WTC11 (cell line): ENCODE results near the gene VSTM2L. TPM values are rescaled to one million over a fixed set of nuclear protein-coding genes. Genes with fewer than 3 reads are reported as not detected.

ENCODE experiments used
- ATAC-seq: fragments of 200-7000 bp; cut with Tn5 transposase; 2 replicates; pipeline ENCODE4 v1.10.0; 2021; ENCODE audit warnings: mild to moderate bottlenecking, moderate library complexity
- CTCF ChIA-PET: fragments of 300-600 bp; sonication (Branson Sonifier 250); formaldehyde crosslinking; loops from one replicate; lab custom pipeline; 2021; ENCODE audit warnings: antibody characterized with exemption; lab: Charles Lee
- POLR2A ChIA-PET: fragments of 350-600 bp; sonication (Branson Sonifier 250); formaldehyde crosslinking; loops from one replicate; lab custom pipeline; 2021; ENCODE audit warnings: antibody characterized with exemption; lab: Charles Lee
- DNase-seq: peaks from one replicate; pipeline ENCODE4 v3.0.0; 2021; ENCODE audit warnings: low spot score
- H3K27ac Mint-ChIP-seq: 2 replicates; pipeline ENCODE4 v1.8.0; 2021; ENCODE audit warnings: mixed read lengths
- H3K27me3 Mint-ChIP-seq: 2 replicates; pipeline ENCODE4 v1.8.0; 2021; ENCODE audit warnings: low read depth, mild to moderate bottlenecking, moderate library complexity, mixed read lengths
- H3K36me3 Mint-ChIP-seq: 2 replicates; pipeline ENCODE4 v1.8.0; 2021; ENCODE audit warnings: mixed read lengths
- H3K4me1 Mint-ChIP-seq: 2 replicates; pipeline ENCODE4 v1.8.0; 2022; ENCODE audit warnings: mixed read lengths
- H3K4me3 Mint-ChIP-seq: 2 replicates; pipeline ENCODE4 v1.8.0; 2021; ENCODE audit warnings: mild to moderate bottlenecking, moderate library complexity, mixed read lengths
- H3K9me3 Mint-ChIP-seq: 2 replicates; pipeline ENCODE4 v1.8.0; 2021; ENCODE audit warnings: mixed read lengths
- ATF1 ChIP-seq: sonication (generic); formaldehyde crosslinking; IDR thresholded peaks from 2 replicates; pipeline ENCODE4 v1.8.1; 2023; ENCODE audit warnings: mild to moderate bottlenecking, moderate library complexity, missing genetic modification reagents
- CREM ChIP-seq: sonication (generic); formaldehyde crosslinking; IDR thresholded peaks from 2 replicates; pipeline ENCODE4 v1.8.1; 2022; ENCODE audit warnings: mild to moderate bottlenecking, missing genetic modification reagents, moderate library complexity
- IRF2 ChIP-seq: sonication (generic); formaldehyde crosslinking; IDR thresholded peaks from 2 replicates; pipeline ENCODE4 v1.8.0; 2022; ENCODE audit warnings: low read depth, missing genetic modification reagents, borderline replicate concordance
- MYBL2 ChIP-seq: sonication (generic); formaldehyde crosslinking; IDR thresholded peaks from 2 replicates; pipeline ENCODE4 v1.8.1; 2023; ENCODE audit warnings: mild to moderate bottlenecking, moderate library complexity, missing genetic modification reagents
- OVOL2 ChIP-seq: fragments of 250-450 bp; sonication (Bioruptor Pico); IDR thresholded peaks from 2 replicates; pipeline ENCODE4 v1.9.0; 2021; ENCODE audit warnings: mild to moderate bottlenecking, borderline replicate concordance
- PRRX2 ChIP-seq: fragments of 250-450 bp; sonication (Bioruptor Pico); IDR thresholded peaks from 2 replicates; pipeline ENCODE4 v1.8.0; 2021; ENCODE audit warnings: mild to moderate bottlenecking
- ZNF263 ChIP-seq: sonication (generic); formaldehyde crosslinking; IDR thresholded peaks from 2 replicates; pipeline ENCODE4 v1.8.1; 2022; ENCODE audit warnings: low read depth, mild to moderate bottlenecking, moderate library complexity, missing genetic modification reagents
- ZNF317 ChIP-seq: sonication (generic); formaldehyde crosslinking; IDR thresholded peaks from 2 replicates; pipeline ENCODE4 v1.8.1; 2023; ENCODE audit warnings: low read depth, mild to moderate bottlenecking, moderate library complexity, missing genetic modification reagents, borderline replicate concordance
- ZNF416 ChIP-seq: fragments of 250-450 bp; sonication (Bioruptor Pico); IDR thresholded peaks from 2 replicates; pipeline ENCODE4 v1.9.0; 2021; ENCODE audit warnings: mild to moderate bottlenecking, inconsistent platforms
- total RNA-seq: library from RNA; stranded (reverse); gene quantifications from 3 replicates; pipeline ENCODE4 v1.2.3, GENCODE V29; 2021
- TF ChIP-seq, protein P1 (sequence below): fragments of 250-450 bp; sonication (Bioruptor Pico); IDR thresholded peaks from 2 replicates; pipeline ENCODE4 v2.1.2; 2022; ENCODE audit warnings: mild to moderate bottlenecking, moderate library complexity
- TF ChIP-seq, protein P2 (sequence below): sonication (generic); formaldehyde crosslinking; IDR thresholded peaks from 2 replicates; pipeline ENCODE4 v1.8.1; 2023; ENCODE audit warnings: mild to moderate bottlenecking, missing genetic modification reagents, borderline replicate concordance
- TF ChIP-seq, protein P3 (sequence below): sonication (generic); formaldehyde crosslinking; IDR thresholded peaks from 2 replicates; pipeline ENCODE4 v1.8.0; 2022; ENCODE audit warnings: mild to moderate bottlenecking, missing genetic modification reagents
- TF ChIP-seq, protein P4 (sequence below): sonication (generic); formaldehyde crosslinking; IDR thresholded peaks from 2 replicates; pipeline ENCODE4 v1.8.1; 2023; ENCODE audit warnings: mild to moderate bottlenecking, missing genetic modification reagents, moderate library complexity
- TF ChIP-seq, protein P5 (sequence below): fragments of 250-450 bp; sonication (Bioruptor Pico); IDR thresholded peaks from 2 replicates; pipeline ENCODE4 v1.9.0; 2021; ENCODE audit warnings: mild to moderate bottlenecking
- TF ChIP-seq, protein P6 (sequence below): sonication (generic); formaldehyde crosslinking; IDR thresholded peaks from 2 replicates; pipeline ENCODE4 v1.8.0; 2023; ENCODE audit warnings: missing genetic modification reagents
- TF ChIP-seq, protein P7 (sequence below): sonication (generic); formaldehyde crosslinking; IDR thresholded peaks from 2 replicates; pipeline ENCODE4 v1.8.0; 2022; ENCODE audit warnings: missing genetic modification reagents

The VSTM2L gene
- total RNA-seq, 1 experiment from 2014 or later = 1.9 TPM

DNA sequence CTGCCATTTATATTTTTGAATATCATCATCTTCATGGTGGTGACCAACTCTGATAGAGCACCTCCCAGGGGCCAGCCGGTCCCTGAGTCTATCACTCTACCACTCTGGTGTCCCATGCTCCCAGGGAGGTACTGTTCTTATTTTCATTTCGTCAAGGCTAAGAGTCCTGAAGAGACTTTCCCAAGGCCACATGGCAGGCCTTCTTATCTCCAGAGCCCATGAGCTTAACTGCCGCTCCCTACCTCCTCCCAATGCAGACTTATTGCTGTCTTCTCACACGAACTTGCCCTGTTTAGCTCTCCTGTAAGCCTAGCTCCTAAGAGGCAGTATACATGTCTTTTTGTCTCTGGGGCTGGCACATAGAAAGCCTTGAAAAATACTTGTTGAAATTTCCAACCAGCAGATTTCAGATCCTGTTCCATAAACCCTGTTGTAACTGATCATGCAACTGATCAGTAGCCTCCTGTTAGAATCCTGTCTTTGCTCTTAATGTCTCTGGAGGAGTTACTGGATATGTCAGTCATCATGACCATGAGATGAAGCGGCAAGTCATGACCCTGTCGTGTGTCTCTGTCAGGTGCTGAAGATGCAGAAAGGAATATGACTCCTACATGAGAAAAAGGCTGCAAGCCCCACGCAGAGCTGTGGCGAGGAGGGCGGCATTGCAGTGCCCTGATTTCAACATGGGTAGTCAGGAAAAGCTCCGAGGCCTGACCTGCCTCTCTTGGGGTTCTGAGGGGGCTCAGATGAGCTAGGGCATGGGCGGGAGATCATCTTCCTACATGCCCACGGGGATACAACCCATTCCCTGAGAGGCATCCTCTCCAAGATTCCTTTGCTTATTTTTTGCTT is 70.4 kb downstream of the VSTM2L start:
- no peak for ATAC-seq
- POLR2A ChIA-PET = no interaction called here
- H3K27me3 Mint-ChIP-seq = peaks cover 43% of the 10 kb centered on the region
- TF ChIP-seq, protein P1, sequence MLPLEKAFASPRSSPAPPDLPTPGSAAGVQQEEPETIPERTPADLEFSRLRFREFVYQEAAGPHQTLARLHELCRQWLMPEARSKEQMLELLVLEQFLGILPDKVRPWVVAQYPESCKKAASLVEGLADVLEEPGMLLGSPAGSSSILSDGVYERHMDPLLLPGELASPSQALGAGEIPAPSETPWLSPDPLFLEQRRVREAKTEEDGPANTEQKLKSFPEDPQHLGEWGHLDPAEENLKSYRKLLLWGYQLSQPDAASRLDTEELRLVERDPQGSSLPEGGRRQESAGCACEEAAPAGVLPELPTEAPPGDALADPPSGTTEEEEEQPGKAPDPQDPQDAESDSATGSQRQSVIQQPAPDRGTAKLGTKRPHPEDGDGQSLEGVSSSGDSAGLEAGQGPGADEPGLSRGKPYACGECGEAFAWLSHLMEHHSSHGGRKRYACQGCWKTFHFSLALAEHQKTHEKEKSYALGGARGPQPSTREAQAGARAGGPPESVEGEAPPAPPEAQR (CRISPR knock-in tag) = no peak
- no peak for TF ChIP-seq MYBL2 (CRISPR knock-in tag)
- TF ChIP-seq, protein P2, sequence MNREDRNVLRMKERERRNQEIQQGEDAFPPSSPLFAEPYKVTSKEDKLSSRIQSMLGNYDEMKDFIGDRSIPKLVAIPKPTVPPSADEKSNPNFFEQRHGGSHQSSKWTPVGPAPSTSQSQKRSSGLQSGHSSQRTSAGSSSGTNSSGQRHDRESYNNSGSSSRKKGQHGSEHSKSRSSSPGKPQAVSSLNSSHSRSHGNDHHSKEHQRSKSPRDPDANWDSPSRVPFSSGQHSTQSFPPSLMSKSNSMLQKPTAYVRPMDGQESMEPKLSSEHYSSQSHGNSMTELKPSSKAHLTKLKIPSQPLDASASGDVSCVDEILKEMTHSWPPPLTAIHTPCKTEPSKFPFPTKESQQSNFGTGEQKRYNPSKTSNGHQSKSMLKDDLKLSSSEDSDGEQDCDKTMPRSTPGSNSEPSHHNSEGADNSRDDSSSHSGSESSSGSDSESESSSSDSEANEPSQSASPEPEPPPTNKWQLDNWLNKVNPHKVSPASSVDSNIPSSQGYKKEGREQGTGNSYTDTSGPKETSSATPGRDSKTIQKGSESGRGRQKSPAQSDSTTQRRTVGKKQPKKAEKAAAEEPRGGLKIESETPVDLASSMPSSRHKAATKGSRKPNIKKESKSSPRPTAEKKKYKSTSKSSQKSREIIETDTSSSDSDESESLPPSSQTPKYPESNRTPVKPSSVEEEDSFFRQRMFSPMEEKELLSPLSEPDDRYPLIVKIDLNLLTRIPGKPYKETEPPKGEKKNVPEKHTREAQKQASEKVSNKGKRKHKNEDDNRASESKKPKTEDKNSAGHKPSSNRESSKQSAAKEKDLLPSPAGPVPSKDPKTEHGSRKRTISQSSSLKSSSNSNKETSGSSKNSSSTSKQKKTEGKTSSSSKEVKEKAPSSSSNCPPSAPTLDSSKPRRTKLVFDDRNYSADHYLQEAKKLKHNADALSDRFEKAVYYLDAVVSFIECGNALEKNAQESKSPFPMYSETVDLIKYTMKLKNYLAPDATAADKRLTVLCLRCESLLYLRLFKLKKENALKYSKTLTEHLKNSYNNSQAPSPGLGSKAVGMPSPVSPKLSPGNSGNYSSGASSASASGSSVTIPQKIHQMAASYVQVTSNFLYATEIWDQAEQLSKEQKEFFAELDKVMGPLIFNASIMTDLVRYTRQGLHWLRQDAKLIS = no peak
- no peak for TF ChIP-seq CREM (CRISPR knock-in tag)
- TF ChIP-seq, protein P3, sequence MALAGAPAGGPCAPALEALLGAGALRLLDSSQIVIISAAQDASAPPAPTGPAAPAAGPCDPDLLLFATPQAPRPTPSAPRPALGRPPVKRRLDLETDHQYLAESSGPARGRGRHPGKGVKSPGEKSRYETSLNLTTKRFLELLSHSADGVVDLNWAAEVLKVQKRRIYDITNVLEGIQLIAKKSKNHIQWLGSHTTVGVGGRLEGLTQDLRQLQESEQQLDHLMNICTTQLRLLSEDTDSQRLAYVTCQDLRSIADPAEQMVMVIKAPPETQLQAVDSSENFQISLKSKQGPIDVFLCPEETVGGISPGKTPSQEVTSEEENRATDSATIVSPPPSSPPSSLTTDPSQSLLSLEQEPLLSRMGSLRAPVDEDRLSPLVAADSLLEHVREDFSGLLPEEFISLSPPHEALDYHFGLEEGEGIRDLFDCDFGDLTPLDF (CRISPR knock-in tag) = no peak
- TF ChIP-seq PRRX2 (CRISPR knock-in tag) = no peak
- no peak for TF ChIP-seq ZNF317 (CRISPR knock-in tag)
- TF ChIP-seq, all 79 proteins: peak for 0
- CTCF ChIA-PET = interaction anchor here (0.9 to 2.6 kb wide), 5 partner anchors 7 to 409 kb away, joined by 3 to 11 read pairs (median 4); no protein-coding TSS in a partner anchor
- Mint-ChIP-seq H3K4me1 (peaks cover 58% of the 10 kb centered on the region), H3K9me3 (peaks cover 26% of the 10 kb centered on the region), H3K36me3 (peaks cover 23% of the 10 kb centered on the region), H3K4me3 (no peak overlapping the region), H3K27ac (no peak overlapping the region)
- no peak for DNase-seq

DNA sequence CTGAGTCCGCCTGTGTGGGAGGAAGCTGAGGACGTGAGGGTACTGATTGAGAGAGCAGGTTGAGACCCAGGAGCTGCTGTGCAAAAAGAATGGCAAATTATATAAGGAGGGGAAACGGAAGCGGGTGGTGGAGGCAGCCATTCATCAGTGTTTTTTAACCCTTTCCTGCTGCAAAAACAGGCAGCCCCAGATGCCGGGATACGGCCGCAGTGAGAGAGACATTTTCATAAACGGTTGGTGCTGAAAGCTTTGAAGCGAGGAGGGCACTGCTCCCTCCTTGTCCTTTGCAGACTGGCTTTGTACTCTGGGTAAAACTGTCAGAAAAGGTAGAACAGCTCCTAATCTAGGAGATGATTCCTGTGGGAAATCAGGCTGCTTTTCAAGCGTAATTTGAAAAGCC is 74.0 kb downstream of the VSTM2L start:
- peaks cover 16% of the 10 kb centered on the region for H3K27me3 Mint-ChIP-seq
- POLR2A ChIA-PET = interaction anchor here (0.5 kb wide), 1 partner anchor 72 kb away, joined by 3 read pairs; no protein-coding TSS in a partner anchor
- CTCF ChIA-PET = interaction anchor here (0.7 to 1.5 kb wide), 5 partner anchors 16 to 413 kb away, joined by 3 to 4 read pairs (median 3); no protein-coding TSS in a partner anchor
- peaks cover 35% of the 10 kb centered on the region for H3K4me1 Mint-ChIP-seq
- peaks cover 7% of the 10 kb centered on the region for H3K36me3 Mint-ChIP-seq
- peak overlapping the region; percentile 51 for H3K4me3 Mint-ChIP-seq
- no peak overlapping the region; the same call in 1 of the 2 replicates for H3K27ac Mint-ChIP-seq
- no peak; the same call in 1 of the 2 replicates for ATAC-seq
- no peak for DNase-seq
- H3K9me3 Mint-ChIP-seq = peaks cover 2% of the 10 kb centered on the region
- TF ChIP-seq IRF2 (CRISPR knock-in tag) (no peak), ZNF416 (no peak), ZNF263 (no peak), OVOL2 (CRISPR knock-in tag) (no peak), ATF1 (no peak)
- TF ChIP-seq, protein P4, sequence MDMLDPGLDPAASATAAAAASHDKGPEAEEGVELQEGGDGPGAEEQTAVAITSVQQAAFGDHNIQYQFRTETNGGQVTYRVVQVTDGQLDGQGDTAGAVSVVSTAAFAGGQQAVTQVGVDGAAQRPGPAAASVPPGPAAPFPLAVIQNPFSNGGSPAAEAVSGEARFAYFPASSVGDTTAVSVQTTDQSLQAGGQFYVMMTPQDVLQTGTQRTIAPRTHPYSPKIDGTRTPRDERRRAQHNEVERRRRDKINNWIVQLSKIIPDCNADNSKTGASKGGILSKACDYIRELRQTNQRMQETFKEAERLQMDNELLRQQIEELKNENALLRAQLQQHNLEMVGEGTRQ (CRISPR knock-in tag) = no peak
- TF ChIP-seq, protein P5, sequence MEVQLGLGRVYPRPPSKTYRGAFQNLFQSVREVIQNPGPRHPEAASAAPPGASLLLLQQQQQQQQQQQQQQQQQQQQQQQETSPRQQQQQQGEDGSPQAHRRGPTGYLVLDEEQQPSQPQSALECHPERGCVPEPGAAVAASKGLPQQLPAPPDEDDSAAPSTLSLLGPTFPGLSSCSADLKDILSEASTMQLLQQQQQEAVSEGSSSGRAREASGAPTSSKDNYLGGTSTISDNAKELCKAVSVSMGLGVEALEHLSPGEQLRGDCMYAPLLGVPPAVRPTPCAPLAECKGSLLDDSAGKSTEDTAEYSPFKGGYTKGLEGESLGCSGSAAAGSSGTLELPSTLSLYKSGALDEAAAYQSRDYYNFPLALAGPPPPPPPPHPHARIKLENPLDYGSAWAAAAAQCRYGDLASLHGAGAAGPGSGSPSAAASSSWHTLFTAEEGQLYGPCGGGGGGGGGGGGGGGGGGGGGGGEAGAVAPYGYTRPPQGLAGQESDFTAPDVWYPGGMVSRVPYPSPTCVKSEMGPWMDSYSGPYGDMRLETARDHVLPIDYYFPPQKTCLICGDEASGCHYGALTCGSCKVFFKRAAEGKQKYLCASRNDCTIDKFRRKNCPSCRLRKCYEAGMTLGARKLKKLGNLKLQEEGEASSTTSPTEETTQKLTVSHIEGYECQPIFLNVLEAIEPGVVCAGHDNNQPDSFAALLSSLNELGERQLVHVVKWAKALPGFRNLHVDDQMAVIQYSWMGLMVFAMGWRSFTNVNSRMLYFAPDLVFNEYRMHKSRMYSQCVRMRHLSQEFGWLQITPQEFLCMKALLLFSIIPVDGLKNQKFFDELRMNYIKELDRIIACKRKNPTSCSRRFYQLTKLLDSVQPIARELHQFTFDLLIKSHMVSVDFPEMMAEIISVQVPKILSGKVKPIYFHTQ (CRISPR knock-in tag) = no peak
- TF ChIP-seq, protein P1 (CRISPR knock-in tag) = no peak
- TF ChIP-seq, protein P6, sequence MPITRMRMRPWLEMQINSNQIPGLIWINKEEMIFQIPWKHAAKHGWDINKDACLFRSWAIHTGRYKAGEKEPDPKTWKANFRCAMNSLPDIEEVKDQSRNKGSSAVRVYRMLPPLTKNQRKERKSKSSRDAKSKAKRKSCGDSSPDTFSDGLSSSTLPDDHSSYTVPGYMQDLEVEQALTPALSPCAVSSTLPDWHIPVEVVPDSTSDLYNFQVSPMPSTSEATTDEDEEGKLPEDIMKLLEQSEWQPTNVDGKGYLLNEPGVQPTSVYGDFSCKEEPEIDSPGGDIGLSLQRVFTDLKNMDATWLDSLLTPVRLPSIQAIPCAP (CRISPR knock-in tag) = no peak
- TF ChIP-seq, protein P7, sequence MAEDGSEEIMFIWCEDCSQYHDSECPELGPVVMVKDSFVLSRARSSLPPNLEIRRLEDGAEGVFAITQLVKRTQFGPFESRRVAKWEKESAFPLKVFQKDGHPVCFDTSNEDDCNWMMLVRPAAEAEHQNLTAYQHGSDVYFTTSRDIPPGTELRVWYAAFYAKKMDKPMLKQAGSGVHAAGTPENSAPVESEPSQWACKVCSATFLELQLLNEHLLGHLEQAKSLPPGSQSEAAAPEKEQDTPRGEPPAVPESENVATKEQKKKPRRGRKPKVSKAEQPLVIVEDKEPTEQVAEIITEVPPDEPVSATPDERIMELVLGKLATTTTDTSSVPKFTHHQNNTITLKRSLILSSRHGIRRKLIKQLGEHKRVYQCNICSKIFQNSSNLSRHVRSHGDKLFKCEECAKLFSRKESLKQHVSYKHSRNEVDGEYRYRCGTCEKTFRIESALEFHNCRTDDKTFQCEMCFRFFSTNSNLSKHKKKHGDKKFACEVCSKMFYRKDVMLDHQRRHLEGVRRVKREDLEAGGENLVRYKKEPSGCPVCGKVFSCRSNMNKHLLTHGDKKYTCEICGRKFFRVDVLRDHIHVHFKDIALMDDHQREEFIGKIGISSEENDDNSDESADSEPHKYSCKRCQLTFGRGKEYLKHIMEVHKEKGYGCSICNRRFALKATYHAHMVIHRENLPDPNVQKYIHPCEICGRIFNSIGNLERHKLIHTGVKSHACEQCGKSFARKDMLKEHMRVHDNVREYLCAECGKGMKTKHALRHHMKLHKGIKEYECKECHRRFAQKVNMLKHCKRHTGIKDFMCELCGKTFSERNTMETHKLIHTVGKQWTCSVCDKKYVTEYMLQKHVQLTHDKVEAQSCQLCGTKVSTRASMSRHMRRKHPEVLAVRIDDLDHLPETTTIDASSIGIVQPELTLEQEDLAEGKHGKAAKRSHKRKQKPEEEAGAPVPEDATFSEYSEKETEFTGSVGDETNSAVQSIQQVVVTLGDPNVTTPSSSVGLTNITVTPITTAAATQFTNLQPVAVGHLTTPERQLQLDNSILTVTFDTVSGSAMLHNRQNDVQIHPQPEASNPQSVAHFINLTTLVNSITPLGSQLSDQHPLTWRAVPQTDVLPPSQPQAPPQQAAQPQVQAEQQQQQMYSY (CRISPR knock-in tag) = no peak
